Ishikawa (cell line): ENCODE data around the gene FGR.

Experiments used
- CREB1 ChIP-seq: IDR thresholded peaks from 2 replicates; pipeline ENCODE4 v1.6.1; 2012; ENCODE audit warnings: low read depth
- EGR1 ChIP-seq: IDR thresholded peaks from 2 replicates; pipeline ENCODE4 v1.6.1; 2012
- EP300 ChIP-seq: IDR thresholded peaks from 2 replicates; pipeline ENCODE4 v1.6.1; 2012; ENCODE audit warnings: borderline replicate concordance
- MAX ChIP-seq: IDR thresholded peaks from 2 replicates; pipeline ENCODE4 v1.6.1; 2012
- NFIC ChIP-seq: IDR thresholded peaks from 2 replicates; pipeline ENCODE4 v1.6.1; 2012
- RAD21 ChIP-seq: IDR thresholded peaks from 2 replicates; pipeline ENCODE4 v1.6.1; 2012; ENCODE audit warnings: low read depth
- REST ChIP-seq: IDR thresholded peaks from 2 replicates; pipeline ENCODE4 v1.6.1; 2012; ENCODE audit warnings: low read depth, mild to moderate bottlenecking
- TAF1 ChIP-seq: IDR thresholded peaks from 2 replicates; pipeline ENCODE4 v1.6.1; 2012; ENCODE audit warnings: low read depth, mild to moderate bottlenecking
- TCF12 ChIP-seq: IDR thresholded peaks from 2 replicates; pipeline ENCODE4 v1.6.1; 2012; ENCODE audit warnings: low read depth
- TEAD4 ChIP-seq: IDR thresholded peaks from 2 replicates; pipeline ENCODE4 v1.6.1; 2012
- USF1 ChIP-seq: IDR thresholded peaks from 2 replicates; pipeline ENCODE4 v1.6.1; 2012
- YY1 ChIP-seq: IDR thresholded peaks from 2 replicates; pipeline ENCODE4 v1.6.1; 2012; ENCODE audit warnings: low read depth

GRCh38 chr1:27591622-27592021 lies 43.4 kb downstream of the FGR start:
- TF ChIP-seq RAD21 (no peak), REST (no peak), MAX (peak; percentile 31; the same call in 1 of the 2 replicates), EP300 (no peak), TAF1 (no peak), TEAD4 (no peak), USF1 (no peak), TCF12 (0 out of 2 replicates have a peak, but pooled peaks have one; percentile 15), NFIC (peak; percentile 86), YY1 (no peak), EGR1 (no peak), CREB1 (no peak)
